Measurements from ENCODE around the gene C16orf74. TPM values are rescaled to one million over a fixed set of nuclear protein-coding genes. Genes with fewer than 3 reads are reported as not detected.

Gene C16orf74
- total and polyA plus RNA-seq, 11 donors, result 0.53 to 4.1 (median 1.6) TPM

DNA sequence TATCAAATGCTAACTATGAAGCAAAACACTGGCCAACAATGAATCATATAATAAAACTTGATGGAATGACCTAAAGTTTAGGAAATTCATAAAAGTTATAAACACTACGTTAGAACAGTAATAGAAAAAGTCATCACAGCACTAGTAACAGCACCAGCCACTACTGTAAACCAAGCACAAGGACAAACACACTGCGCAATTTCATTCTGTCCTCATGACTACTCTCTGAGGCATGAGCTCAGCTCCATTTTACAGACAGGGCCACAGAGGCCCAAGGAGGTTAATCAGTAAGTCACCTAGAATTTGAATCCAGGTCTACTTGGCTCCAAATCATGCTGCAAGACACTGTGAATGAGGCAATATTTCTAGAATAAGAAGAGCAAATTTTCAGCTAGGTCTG lies 35.0 kb upstream of the C16orf74 start:
- TF ChIP-seq, protein P1, sequence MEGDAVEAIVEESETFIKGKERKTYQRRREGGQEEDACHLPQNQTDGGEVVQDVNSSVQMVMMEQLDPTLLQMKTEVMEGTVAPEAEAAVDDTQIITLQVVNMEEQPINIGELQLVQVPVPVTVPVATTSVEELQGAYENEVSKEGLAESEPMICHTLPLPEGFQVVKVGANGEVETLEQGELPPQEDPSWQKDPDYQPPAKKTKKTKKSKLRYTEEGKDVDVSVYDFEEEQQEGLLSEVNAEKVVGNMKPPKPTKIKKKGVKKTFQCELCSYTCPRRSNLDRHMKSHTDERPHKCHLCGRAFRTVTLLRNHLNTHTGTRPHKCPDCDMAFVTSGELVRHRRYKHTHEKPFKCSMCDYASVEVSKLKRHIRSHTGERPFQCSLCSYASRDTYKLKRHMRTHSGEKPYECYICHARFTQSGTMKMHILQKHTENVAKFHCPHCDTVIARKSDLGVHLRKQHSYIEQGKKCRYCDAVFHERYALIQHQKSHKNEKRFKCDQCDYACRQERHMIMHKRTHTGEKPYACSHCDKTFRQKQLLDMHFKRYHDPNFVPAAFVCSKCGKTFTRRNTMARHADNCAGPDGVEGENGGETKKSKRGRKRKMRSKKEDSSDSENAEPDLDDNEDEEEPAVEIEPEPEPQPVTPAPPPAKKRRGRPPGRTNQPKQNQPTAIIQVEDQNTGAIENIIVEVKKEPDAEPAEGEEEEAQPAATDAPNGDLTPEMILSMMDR (IDR thresholded peaks at IDR 0.05), result no peak
- no peak for TF ChIP-seq POLR2A (IDR thresholded peaks at IDR 0.05)
- intact Hi-C loops (cut with DNase I), result no loop called here
- no peaks in the 10 kb centered on the region for H3K9me3 ChIP-seq
- no peak overlapping the region for H3K4me3 ChIP-seq
- no peaks in the 10 kb centered on the region for H3K27me3 ChIP-seq
- DNase-seq (no peak), ATAC-seq (no peak)
- H3K4me1 ChIP-seq, result peaks cover 0 to 14% (median 0%) of the 10 kb centered on the region in 12 donors
- no peak overlapping the region for H3K27ac ChIP-seq
- 93 to 96% (median 95%) methylated on average over 2 of the region's 2 CpGs for WGBS, 4 donors
- H3K36me3 ChIP-seq, result peaks cover 0 to 61% (median 42%) of the 10 kb centered on the region in 9 donors

GRCh38 chr16:85784813-85785212 lies 33.9 kb upstream of the C16orf74 start:
- Histone ChIP-seq H3K27me3 (no peaks in the 10 kb centered on the region), H3K9me3 (no peaks in the 10 kb centered on the region), H3K27ac (no peak overlapping the region), H3K36me3 (peaks cover 0 to 73% (median 53%) of the 10 kb centered on the region in 9 donors), H3K4me3 (no peak overlapping the region), H3K4me1 (peaks cover 0 to 11% (median 0%) of the 10 kb centered on the region in 12 donors)
- DNase-seq (no peak), ATAC-seq (no peak)
- 91 to 100% (median 96%) methylated on average over 2 of the region's 2 CpGs for WGBS, 4 donors
- no peak for TF ChIP-seq POLR2A (IDR thresholded peaks at IDR 0.05)
- TF ChIP-seq, protein P1 (IDR thresholded peaks at IDR 0.05), result no peak
- intact Hi-C loops (cut with DNase I), result no loop called here

GRCh38 chr16:85783441-85783840 lies 32.5 kb upstream of the C16orf74 start:
- ATAC-seq (peak in 1 of 4 donors; percentile 17), DNase-seq (no peak)
- Histone ChIP-seq H3K4me3 (no peak overlapping the region), H3K9me3 (no peaks in the 10 kb centered on the region), H3K27me3 (no peaks in the 10 kb centered on the region), H3K27ac (no peak overlapping the region), H3K36me3 (peaks cover 0 to 80% (median 60%) of the 10 kb centered on the region in 9 donors), H3K4me1 (peaks cover 0 to 11% (median 0%) of the 10 kb centered on the region in 12 donors)
- 90 to 98% (median 93%) methylated on average over 8 of the region's 8 CpGs for WGBS, 4 donors
- intact Hi-C loops (cut with DNase I), result no loop called here
- no peak for TF ChIP-seq POLR2A (IDR thresholded peaks at IDR 0.05)
- TF ChIP-seq, protein P1 (IDR thresholded peaks at IDR 0.05), result no peak

GRCh38 chr16:85782451-85782850 lies 31.6 kb upstream of the C16orf74 start:
- ATAC-seq, result no peak

More at GRCh38 chr16:85782451-85782850, 31.6 kb upstream of the C16orf74 start:
- intact Hi-C loops (cut with DNase I), result no loop called here
- Histone ChIP-seq H3K4me3 (no peak overlapping the region), H3K36me3 (peaks cover 0 to 80% (median 60%) of the 10 kb centered on the region in 9 donors), H3K9me3 (no peaks in the 10 kb centered on the region), H3K27ac (peak overlapping the region in 1 of 12 donors; percentile 7), H3K4me1 (peaks cover 0 to 11% (median 0%) of the 10 kb centered on the region in 12 donors), H3K27me3 (no peaks in the 10 kb centered on the region)
- 80 to 87% (median 83%) methylated on average over 6 of the region's 6 CpGs for WGBS, 4 donors
- TF ChIP-seq, protein P1 (IDR thresholded peaks at IDR 0.05), result no peak
- no peak for TF ChIP-seq POLR2A (IDR thresholded peaks at IDR 0.05)
- DNase-seq, result no peak
